Stimulated activated CD8-positive, alpha-beta memory T cell treated with anti-CD3 and anti-CD28 coated beads, Interleukin-4, amount 100 ng/mL, for 4 hours (primary cell): ENCODE results near the gene KCNG2.

ENCODE experiments used
- DNase-seq, 2 donors: peaks; one replicate each; pipeline ENCODE4 v3.0.0-alpha.2; 2020; ENCODE audit warnings: low read depth in 2 of 2, low spot score in 1 of 2

KCNG2 gene

DNA sequence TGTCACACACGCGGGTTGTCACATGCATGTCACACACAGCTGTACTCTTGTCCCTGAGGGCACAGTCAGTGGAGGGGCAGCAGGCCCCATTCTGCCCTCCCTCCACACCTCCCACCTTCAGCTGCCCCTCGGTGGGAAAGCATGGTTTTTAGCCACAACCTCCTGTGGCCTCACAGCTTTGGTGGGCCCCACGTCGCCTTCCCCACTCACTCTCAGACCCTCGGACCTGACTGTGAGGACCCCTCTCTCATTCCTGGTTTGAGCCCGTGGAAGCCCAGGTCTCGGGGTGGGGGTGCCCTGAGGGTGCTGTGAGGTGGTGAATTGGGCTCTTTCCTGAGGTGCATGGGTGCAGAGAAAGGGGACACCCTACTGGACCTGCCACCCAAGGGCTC lies 19.9 kb downstream of the KCNG2 start:
- DNase-seq, result no peak

DNA sequence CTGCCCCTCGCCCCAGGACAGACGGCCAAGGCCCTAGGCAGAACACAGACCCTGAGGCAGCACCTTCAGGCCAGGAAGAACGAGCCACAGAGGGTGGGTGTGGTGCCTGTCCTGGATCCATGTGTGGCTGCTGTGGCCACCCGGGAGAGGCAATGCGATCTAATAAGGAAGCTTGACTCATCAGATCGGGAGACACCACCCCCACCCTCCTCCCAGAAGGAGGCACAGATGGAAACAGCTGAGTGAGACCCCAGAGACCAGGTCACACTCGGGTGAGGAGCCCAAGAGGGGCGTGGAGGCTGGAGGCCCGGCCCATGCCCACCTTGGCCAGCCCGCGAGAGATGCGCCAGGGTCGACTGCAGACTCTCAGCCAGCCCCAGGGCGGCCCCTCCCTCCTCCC lies 20.3 kb downstream of the KCNG2 start:
- DNase-seq, result no peak

DNA sequence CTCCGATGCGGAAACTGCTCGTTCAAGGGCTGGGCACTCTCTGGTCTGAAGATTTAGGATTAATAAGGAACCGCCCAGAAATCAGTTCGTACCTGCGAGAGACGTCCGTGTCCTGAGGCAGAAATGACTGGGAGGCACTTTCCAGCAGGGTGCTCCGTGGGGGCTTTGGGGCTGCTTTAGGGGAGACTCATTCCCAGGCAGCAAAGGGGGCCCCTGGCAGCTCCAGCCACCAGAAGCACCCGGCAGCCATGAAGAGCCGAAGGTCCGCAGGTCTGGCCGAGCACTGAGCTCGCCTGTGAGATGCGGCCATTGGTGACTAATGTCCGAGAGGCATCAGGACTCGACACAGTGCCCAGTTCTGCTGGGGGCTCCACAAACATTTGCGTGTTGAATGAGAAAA lies 20.9 kb downstream of the KCNG2 start:
- no peak for DNase-seq

DNA sequence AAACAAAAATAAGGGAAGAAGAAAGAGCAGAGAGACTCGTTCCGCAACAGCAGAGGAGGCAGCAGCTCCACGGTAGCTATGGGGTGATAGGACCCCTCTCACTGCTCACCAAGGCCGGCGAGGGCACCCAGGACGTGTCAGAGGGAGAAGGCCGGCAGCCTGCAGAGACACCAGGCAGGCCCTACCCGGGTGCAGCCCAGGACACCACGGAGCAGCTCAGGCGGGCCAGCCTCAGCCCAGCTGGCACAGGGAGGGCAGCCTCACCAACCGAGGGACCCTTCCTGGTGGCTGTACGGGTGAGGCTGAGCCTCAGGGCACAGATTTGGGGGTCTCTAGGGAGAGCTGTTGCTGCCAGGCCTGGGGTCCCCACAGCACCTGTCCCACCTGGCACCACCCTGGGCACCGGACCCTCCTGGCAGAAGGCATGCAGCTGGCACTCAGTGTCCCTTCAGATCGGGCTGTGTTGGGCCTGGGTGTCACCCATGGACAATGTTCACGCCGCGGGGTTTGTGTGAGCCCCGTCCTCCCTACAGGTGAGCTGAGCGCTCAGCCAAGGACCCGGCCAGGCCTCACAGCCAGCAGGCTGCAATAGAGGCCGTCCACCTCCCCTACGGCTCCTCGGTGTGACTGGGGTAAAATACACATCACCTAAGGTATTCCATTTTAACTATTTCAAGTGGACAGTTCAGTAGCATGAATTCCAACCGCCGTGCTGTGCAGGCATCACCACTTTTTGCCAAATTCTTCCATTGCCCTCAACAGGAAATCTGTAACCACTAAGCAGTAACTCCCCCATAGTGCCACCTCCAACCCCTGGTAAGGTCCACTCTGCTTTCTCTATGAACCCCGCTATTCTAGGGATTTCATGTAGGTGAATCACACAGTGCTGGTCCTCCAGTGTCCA lies 21.6 kb downstream of the KCNG2 start:
- no peak for DNase-seq

DNA sequence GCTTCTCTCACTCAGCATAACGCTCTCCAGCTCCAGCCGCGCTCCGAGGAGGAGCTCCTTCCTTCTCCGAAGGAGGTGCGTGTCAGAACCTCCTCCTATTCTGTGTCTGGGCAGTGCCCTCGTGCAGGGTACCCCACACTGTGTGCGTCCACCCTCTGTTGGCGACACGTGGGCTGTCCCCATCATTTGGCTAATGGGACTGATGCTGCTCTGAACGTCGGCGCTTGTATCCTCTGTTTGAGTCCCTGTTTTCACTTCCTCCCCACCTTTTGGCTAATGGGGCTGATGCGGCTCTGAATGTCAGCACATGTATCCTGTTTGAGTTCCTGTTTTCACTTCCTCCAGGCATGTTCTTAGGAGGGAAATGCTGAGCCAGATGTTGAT lies 22.2 kb downstream of the KCNG2 start:
- no peak for DNase-seq

DNA sequence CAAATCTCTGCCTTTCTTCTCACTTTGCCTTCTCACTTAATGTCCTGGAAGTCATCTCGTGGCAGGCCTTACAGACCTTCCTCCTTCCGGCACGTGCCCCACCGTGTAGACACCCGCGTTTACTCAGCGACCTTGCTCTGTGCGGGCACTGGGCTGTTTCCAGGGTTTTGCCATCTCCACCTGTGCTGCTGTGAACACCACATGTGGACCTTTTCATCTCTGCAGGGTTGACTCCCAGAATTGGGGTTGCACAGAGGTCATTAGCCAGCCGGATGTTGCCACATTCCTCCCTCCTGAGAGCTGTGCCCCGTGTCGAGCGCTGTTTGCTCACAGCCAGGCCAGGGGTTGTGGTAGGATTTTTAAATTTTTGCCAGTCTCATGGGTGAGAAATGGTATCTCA lies 25.4 kb downstream of the KCNG2 start:
- no peak for DNase-seq

DNA sequence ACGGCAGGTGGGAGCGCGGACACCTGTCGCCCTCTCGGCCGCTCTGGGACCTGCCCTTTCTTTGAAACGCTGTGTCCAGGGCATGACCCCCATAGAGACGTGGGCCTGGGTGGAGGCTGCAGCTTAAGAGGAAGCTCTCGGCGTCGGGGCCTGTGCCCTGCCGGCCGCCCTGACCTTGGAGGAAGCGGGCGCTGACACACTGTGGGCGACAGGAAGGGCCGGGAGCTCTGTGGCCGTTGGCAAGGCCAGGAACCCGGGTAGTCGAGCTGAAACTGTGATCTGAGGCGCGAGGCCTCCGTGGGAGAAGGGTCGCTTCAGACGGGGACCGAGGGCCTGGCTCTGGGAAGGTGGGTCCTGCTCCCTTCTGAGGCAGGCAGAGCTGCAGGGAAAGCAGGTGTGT lies 28.2 kb downstream of the KCNG2 start:
- DNase-seq, result no peak

DNA sequence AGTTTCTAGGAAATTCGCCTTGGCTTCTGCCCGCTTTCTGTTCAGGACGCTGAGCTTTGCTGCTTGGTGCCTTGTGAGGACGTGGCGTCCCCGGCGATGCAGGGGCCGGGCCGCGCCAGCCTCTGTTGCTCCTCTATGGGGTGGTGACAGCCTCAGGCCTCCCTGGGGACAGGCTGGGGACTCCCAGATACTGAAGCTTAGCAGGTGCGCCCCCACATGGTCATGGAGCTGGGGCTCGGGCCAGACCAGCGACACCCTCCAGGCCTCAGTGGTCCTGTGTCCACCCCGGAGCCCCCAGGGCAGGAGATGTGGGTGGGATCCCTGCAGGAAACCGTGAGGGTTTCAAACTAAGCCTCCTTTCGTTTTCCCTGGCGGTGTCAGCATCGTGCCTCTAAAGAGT lies 29.2 kb downstream of the KCNG2 start:
- DNase-seq, result no peak

DNA sequence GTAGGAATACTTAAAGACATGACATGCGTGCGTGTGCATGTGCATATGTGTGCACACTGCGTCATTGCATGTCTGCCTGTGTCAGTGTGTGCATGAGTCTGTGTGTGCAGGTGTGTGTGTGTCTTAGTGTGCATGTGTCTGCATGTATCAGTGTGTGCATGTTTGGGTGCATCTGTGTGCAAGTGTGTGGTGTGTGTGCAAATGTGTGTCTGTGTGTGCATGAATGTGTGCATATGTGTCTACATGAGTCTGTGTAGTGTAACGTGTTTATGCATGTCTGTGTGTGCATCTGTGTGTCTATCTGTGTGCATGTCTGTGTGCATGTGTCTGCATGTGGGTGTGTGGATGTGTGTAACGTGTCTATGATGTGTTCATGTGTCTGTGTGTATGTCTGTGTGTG lies 30.5 kb downstream of the KCNG2 start:
- DNase-seq, result no peak

DNA sequence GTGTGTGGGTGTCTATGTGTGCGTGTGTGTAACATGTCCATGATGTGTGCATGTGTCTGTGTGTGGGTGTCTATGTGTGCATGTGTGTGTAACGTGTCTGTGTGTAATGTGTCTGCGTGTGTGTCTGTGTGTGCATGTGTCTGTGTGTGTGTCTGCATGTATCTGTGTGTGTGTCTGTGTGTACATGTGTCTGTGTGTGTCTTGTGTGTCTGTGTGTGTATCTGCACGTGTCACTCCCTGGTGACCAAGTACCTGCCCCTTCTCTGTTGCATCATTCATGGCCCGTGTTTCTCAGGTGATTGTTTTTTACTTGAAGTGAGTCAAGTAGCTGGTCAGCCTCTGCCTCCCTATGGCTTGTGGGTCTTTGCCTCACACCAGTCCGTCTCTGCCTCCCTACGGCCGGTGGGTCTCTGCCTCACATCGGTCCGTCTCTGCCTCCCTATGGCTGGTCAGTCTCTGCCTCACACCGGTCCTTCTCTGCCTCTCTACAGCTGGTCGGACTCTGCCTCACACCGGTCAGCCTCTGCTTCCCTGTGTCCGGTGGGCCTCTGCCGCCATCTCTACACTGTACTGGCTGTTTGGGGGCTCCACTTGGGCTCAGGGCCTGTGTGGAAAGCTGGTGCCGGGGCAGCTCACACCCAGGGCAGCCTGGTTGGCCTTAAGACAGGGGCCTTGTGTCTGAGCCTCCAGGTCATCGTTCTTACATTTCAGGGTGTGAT lies 31.6 kb downstream of the KCNG2 start:
- DNase-seq, result no peak

DNA sequence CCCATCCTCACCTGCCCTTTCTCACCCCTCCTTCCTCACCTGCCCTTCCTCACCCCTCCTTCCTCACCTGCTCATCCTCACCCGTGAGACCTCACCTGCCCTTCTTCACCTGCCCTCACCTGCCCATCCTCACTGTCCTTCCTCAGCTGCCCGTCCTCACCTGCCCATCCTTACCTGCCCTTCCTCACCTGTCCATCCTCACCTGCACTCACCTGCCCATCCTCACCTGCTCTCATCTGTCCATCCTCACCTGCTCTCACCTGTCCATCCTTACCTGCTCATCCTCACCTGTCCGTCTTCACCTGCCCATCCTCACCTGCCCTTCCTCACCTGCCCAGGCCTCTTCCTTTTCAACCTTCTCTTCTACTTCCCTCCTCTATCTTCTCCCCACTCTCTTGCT lies 34.4 kb downstream of the KCNG2 start:
- DNase-seq, result no peak

DNA sequence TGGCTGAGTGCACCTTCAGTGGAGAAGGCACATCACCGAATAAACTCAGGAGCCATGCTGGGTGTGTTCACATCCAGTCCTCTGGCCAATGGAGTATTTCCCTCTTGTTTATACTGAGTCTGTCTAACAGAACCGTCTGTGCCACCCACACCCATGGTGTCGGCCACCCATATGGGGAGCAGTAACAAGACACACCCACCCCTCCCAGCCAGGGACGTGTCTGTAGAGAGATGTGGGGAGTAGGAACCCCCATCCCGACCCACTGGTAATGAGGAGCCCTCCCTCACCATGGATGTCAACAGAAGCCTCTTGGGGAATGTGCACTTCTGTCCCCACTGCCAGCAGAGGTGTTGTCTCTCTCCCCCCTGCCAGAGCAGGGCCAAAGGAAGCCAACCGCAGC lies 37.1 kb downstream of the KCNG2 start:
- no peak for DNase-seq

DNA sequence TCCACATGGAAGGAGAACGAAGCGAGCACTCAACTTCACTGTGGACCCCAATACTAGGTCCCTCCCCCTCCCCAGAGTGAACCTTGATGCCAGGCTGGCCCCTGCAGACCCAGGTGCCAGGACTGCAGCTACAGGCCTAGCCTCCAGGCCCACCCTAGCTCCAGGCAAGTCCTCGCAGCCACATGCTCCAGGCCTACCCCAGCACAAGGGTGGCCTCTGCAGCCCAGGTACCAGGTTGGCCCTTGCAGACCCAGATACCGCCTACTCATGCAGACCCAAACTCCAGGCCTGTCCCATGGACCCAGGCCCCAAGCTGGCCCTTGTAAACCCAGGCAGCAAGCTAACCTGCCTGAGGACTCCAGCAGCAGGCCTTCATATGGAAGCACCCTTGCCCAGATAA lies 44.2 kb downstream of the KCNG2 start:
- no peak for DNase-seq

DNA sequence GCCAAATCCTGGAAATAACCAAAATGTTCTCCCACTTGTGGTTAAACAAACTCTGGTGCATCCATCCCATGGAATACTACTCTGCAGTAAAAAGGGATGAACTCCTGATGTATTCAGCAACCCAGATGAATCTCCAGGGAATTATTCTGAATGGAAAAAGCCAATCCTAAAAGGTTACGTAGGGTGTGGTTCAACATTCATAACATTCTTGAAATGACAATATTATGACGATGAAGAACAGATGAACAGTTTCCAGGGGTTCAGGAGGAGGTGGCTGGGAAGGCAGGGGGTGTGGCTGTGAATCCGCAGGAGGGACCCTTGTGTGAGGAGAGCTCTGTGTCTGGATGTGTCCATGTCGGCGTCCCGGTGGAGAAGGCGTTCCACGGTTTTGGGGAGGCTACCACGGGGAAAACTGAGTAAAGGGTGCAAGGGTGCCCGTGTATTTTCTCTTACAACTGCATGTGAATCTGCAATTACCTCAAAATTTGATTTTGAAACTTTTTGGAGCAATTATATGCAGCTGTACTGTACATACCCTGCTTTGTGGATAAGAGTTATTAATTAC lies 47.3 kb downstream of the KCNG2 start:
- no peak for DNase-seq

DNA sequence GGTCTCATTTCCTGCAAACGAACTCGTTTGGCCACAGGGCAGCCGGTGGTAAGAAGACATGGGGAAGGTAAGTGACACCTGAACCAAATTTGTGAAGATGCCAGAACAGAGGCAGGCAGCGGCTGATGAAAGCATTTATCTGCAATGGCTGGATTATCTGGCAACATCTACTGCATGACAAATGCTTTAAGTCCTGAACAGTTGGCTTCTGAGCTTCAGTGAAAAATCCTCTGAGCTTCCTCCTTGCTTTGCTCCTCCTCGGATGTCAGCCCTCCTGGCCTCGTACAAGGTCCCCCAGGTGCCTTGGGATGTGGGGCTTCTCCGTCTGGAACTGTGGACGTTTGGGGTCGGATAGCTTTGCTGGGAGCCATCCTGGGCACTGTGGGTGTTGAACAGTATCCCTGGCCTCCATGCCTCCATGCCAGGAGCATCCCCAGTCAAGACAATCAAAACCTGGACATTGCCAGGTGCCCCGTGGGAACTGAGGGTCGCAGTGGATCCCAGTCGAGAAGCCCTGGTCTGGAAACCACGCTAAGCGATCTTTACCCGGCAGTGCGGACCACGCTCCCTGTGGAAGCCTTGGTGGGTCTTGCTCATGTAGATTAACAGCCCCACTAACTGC lies 49.3 kb downstream of the KCNG2 start:
- no peak for DNase-seq

DNA sequence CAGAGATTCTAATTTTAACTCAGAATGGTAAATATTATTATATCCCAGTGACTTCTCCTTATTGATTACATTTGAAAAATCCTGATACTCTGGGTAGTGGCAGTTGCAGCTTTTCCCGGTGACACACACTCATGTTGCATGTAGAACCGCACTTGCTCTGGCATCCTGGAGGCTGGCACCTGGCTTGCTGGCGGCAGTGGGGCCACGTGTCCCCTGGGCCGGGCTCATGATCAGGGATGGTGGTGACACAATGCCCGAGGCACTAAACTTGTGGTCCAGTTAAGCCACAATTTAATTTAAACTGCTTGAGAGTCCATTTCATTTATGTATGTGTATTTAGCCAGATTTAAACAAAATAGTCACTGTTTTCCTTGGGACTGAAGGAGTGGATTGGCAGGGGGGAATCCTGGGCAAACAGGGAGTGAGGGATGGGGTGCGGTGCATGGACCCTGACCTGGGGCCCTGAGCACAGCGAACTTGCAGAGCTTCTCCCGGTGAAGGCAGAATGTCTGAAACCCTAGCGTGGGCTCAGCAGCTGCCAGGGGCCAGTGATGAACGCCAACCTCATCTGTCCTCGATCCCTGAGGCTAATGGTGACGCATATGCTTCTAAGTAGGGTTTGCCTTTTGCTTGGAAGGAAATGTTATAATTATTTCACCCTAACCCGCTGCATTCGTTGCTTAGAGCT lies 50.0 kb downstream of the KCNG2 start:
- DNase-seq, result no peak

DNA sequence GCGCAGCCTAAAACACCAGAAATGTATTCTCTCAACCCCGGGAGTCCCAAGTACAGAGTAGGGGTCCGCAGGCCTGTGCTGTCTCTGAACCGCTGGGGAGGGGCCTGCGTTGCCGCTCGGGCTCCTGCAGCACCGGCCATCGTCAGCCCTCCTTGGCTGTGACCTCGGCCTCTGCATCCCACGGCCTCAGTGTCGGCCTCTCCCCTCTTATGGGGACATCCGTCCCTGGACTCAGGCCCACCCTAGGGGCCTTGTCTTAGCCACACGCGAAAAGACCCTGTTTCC lies 50.5 kb downstream of the KCNG2 start:
- no peak for DNase-seq

DNA sequence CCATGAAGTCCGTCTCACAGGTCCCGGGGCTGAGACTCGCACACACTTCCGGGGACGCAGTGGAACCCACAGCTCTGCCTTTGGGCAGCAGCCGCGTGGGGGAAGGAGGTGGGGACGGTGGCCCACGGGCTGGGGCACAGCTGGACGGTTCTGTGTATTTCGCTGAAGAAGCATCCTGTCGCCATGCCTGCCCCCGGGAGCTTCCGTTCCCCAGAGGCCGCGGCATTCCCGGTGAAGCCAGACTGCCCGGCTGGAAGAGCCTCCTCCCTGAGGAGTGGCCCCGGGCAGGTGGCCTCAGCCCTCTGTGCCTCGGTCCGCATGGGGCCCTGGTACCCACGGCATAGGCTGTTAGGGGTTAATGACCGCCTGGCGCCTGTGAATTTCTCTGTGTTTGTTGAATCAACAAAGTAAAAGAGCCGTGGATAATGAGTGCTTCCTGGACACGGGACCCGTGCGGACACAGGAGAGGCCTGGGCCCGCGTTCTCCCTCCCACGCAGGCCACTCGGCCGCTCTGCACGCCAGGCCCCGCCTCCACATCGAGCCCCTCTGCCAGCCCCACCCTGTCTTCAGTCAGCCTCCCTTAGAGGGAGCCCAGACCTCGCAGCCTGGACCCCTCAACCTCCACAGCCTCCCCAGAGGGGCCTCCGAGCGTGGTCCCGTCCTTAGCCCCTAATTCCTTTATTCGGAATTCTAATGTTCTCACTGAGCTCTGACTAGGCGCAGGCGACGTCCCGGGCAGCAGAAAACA lies 51.0 kb downstream of the KCNG2 start:
- no peak for DNase-seq

DNA sequence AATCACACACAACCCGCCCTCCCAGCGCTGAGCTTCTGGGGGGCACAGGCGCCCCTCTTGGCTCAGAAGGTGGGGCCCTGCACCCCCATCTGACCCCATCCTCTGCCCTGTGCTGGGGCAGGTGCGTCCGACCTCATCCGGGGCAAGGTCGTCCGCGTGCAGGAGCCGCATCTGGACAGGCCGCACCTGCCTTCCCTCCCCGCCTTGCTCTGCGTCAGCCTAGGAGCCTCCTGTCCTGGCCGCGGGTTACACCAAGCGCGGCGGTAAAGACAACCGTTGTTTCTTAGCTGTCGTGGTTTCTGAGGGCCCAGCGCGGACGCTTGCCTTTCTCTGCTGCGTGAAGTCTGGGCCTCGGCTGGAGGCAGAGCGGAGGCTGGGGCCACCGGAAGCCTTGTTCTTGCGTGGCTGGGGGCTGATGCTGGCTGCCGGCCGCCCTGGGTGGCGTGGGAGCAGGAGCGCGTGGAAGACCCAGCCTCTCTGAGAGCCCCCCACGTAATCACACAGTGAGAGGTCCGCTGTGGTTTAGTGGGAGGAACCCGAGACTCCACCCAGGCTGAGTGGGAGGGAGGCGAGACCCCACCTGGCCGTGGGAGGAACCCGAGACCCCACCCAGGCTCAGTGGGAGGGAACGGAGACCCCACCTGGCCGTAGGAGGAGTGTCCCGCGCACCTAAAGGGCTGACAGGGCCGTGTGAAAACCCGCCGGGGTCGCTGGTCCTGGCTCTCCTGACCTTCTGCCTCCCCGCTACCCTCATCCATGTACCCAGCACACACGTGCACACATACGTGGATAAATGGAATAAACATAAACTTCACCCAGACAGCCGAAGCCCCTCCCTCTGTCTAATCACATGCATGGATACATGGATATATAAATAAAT lies 51.8 kb downstream of the KCNG2 start:
- DNase-seq, result no peak

DNA sequence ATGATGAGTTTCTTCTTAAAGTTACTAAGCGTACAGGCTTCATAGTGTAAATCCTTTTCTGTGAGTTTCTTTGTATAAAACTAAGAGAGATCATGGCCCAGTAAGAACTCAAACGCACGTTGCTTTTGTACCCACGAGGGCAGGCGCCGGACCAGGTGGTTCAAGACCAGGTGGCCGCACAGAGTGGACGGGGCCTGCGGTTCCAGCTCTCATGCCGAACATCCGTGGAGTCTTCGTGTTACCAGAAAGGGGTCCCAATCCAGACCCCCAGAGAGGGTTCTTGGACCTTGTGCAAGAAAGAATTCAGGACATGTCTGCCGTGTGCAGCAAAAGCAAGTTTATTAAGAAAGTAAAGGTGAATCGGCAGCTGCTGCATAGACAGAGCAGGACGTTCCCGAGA lies 53.0 kb downstream of the KCNG2 start:
- DNase-seq, result no peak
